GM10266 (cell line): ENCODE data around the gene CD99.
"Not testable (repeated sequence)": the region's sequence is repeated elsewhere in the genome, so short reads cannot be mapped to it uniquely, and the experiment has no call there.

Experiments
- DNase-seq: peaks from one replicate; pipeline ENCODE4 v3.0.0; 2012; ENCODE audit errors: extremely low spot score
- CTCF ChIP-seq: IDR thresholded peaks from 2 replicates; pipeline ENCODE4 v1.5.1; 2012; ENCODE audit warnings: mild to moderate bottlenecking, low read depth; ENCODE audit not compliant: control insufficient read depth, insufficient read depth; ENCODE audit errors: missing control alignments

Gene CD99

GRCh38 chrX:2733286-2733685 is 42.2 kb downstream of the CD99 start:
- TF ChIP-seq CTCF: no peak
- no peak for DNase-seq

- TF ChIP-seq CTCF: no peak
- no peak for DNase-seq
These were observed 44.2 kb downstream of the CD99 start for GRCh38 chrX:2735270-2735669.

GRCh38 chrX:2740672-2741071 is 49.6 kb downstream of the CD99 start:
- TF ChIP-seq CTCF: no peak
- no peak for DNase-seq

GRCh38 chrX:2741386-2741785 is 50.3 kb downstream of the CD99 start:
- DNase-seq: no peak
- no peak for TF ChIP-seq CTCF

- not testable (repeated sequence) for DNase-seq
These were observed 55.2 kb downstream of the CD99 start for GRCh38 chrX:2746250-2746649.

GRCh38 chrX:2748171-2748814 is 57.2 kb downstream of the CD99 start:
- no peak for TF ChIP-seq CTCF
- DNase-seq: no peak

- TF ChIP-seq CTCF: no peak
- DNase-seq: no peak
These were observed 57.7 kb downstream of the CD99 start for GRCh38 chrX:2748815-2749188.

- TF ChIP-seq CTCF: no peak
- no peak for DNase-seq
These were observed 60.2 kb downstream of the CD99 start for GRCh38 chrX:2751291-2751690.

- DNase-seq: not testable (repeated sequence)
These were observed 60.8 kb downstream of the CD99 start, which contains the start of gene XG for GRCh38 chrX:2751874-2752300. Gene XG, plus strand, starts transcription at chrX:2752040. Its CDS starts 235 bp downstream, at chrX:2752275.

- not testable (repeated sequence) for DNase-seq
These were observed 61.3 kb downstream of the CD99 start for GRCh38 chrX:2752441-2752840.

- not testable (repeated sequence) for DNase-seq
These were observed 64.1 kb downstream of the CD99 start for GRCh38 chrX:2755163-2755715.
